GM19468 (cell line): ENCODE results near the gene CHD2.
A peak's percentile ranks its signal among the peaks of the same experiment; 100 is the strongest.

ENCODE experiments used
- ATAC-seq: cut with Tn5 transposase; IDR thresholded peaks from one replicate; pipeline ENCODE4 v1.9.1; 2021; ENCODE audit warnings: mild to moderate bottlenecking, moderate library complexity, moderate number of reproducible peaks; ENCODE audit not compliant: unreplicated experiment; ENCODE audit errors: extremely low read depth

The CHD2 gene

GRCh38 chr15:92952458-92952850, 52.3 kb downstream of the CHD2 start:
- no peak for ATAC-seq

GRCh38 chr15:92953566-92953965, 53.4 kb downstream of the CHD2 start:
- no peak for ATAC-seq

- no peak for ATAC-seq
Observed at GRCh38 chr15:92954002-92954401, 53.9 kb downstream of the CHD2 start.

- no peak for ATAC-seq
Observed at GRCh38 chr15:92954578-92954977, 54.5 kb downstream of the CHD2 start.

GRCh38 chr15:92955706-92956105, 55.6 kb downstream of the CHD2 start:
- no peak for ATAC-seq

- ATAC-seq, result no peak
Observed at GRCh38 chr15:92958105-92958504, 58.0 kb downstream of the CHD2 start.

GRCh38 chr15:92959219-92959618, 59.1 kb downstream of the CHD2 start:
- ATAC-seq, result no peak

GRCh38 chr15:92960996-92961681, 61.0 kb downstream of the CHD2 start:
- ATAC-seq, result no peak

GRCh38 chr15:92962914-92963313, 62.8 kb downstream of the CHD2 start:
- ATAC-seq, result no peak

GRCh38 chr15:92963794-92964193, 63.7 kb downstream of the CHD2 start:
- no peak for ATAC-seq

GRCh38 chr15:92968926-92969651, 69.0 kb downstream of the CHD2 start:
- no peak for ATAC-seq

- ATAC-seq, result no peak
Observed at GRCh38 chr15:92970656-92971055, 70.5 kb downstream of the CHD2 start.

- ATAC-seq, result no peak
Observed at GRCh38 chr15:92971081-92971480, 71.0 kb downstream of the CHD2 start.

GRCh38 chr15:92971713-92972112, 71.6 kb downstream of the CHD2 start:
- ATAC-seq, result no peak

GRCh38 chr15:92974183-92974915, 74.2 kb downstream of the CHD2 start:
- no peak for ATAC-seq

- ATAC-seq, result no peak
Observed at GRCh38 chr15:92979011-92979701, 79.0 kb downstream of the CHD2 start.

GRCh38 chr15:92981333-92981732, 81.2 kb downstream of the CHD2 start:
- ATAC-seq, result no peak

GRCh38 chr15:92984161-92984560, 84.0 kb downstream of the CHD2 start:
- no peak for ATAC-seq

GRCh38 chr15:92989470-92989869, 89.3 kb downstream of the CHD2 start:
- peak; percentile 31 for ATAC-seq

GRCh38 chr15:92990031-92990430, 89.9 kb downstream of the CHD2 start:
- no peak for ATAC-seq

GRCh38 chr15:92992720-92993119, 92.6 kb downstream of the CHD2 start:
- no peak for ATAC-seq
